Skin of body (tissue), 2 donors: ENCODE results near the gene AXL. TPM values are rescaled to one million over a fixed set of nuclear protein-coding genes. Genes with fewer than 3 reads are reported as not detected.
"Not testable (repeated sequence)": the region's sequence is repeated elsewhere in the genome, so short reads cannot be mapped to it uniquely, and the experiment has no call there.

Source experiments
- DNase-seq: peaks from one replicate; lab custom pipeline; 2025; lab: John Stamatoyannopoulos, UW
- total RNA-seq: library from RNA; depleted of rRNA; stranded (reverse); fragments of >200 nt; gene quantifications from one replicate; pipeline ENCODE4 v1.2.3, GENCODE V29; 2014

The AXL gene
- total RNA-seq, 1 donor from 2014 or later: 36.2 TPM

DNA sequence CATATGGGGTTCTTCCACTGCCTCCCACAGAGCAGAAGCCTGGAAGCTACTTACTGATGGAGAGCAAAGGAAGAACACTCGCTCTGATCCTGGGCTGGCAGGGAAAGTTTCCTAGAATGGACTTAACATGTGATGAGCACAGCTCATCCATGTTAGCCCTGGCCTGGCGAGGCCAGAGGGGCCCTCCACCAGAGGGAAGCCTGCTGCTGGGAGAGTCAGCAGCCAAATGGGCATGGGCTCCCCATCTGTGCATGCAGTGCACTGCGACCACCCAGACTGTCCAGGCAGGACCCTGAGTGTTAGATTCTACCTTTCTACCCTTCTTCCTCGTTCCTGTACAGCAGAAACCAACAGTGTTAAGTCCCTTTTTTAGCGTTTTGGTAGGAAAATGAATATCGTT, 54.1 kb downstream of the AXL start:
- no peak for DNase-seq

DNA sequence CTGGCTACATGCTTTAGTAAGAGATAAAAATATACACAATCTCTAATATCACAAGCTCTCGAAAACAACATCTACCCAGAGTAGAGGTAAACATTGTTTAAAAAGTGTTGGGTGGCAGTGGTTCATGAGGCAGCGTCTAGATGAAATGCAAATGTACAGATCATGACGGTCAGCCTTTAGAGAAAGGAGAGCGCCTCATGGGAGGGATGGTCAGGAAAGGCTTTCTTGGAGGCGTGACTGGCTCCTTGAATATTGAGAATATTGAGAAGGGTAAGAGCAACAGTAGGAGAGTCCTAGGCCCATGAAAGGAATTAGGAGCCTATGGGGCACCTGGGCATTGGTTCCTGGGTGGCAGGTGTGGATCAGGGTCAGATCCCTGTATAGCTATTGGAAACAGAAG, 55.8 kb downstream of the AXL start:
- DNase-seq: no peak

DNA sequence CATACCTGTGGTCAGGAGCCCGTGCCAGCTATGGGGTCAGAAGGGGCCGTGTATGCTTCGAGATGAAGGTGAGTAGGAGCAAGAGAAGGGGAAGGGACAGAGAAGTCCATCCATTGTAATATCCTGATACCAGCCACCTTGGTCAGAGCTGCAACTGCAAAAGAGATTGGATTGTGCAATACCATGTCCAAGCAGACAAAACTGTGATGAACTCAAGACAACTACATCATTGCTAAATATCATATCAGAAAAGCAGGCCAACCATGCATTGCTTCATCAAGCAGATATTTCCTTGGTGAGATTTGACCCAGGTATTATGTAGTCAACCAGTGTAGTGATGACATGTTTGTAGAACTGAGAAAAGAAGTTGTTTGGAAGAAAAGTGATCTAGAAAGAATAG, 57.2 kb downstream of the AXL start:
- DNase-seq: no peak

DNA sequence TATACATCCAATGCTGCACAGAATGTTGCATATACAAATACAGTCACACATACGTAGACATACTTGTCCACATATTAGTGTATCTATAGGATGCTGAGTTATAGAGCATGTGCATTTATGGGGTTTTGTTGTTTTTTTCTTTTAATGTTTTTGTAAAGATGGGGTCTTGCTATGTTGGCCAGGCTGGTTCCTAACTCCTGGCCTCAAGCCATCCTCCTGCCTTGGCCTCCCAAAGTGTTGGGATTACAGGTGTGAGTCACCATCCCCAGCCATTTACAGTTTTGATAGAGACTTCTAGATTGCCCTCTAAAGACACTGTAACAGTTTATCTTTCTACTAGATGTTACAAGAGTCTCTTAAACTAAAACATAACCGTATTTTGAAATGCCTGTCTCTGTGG, 59.5 kb downstream of the AXL start:
- DNase-seq: no peak

DNA sequence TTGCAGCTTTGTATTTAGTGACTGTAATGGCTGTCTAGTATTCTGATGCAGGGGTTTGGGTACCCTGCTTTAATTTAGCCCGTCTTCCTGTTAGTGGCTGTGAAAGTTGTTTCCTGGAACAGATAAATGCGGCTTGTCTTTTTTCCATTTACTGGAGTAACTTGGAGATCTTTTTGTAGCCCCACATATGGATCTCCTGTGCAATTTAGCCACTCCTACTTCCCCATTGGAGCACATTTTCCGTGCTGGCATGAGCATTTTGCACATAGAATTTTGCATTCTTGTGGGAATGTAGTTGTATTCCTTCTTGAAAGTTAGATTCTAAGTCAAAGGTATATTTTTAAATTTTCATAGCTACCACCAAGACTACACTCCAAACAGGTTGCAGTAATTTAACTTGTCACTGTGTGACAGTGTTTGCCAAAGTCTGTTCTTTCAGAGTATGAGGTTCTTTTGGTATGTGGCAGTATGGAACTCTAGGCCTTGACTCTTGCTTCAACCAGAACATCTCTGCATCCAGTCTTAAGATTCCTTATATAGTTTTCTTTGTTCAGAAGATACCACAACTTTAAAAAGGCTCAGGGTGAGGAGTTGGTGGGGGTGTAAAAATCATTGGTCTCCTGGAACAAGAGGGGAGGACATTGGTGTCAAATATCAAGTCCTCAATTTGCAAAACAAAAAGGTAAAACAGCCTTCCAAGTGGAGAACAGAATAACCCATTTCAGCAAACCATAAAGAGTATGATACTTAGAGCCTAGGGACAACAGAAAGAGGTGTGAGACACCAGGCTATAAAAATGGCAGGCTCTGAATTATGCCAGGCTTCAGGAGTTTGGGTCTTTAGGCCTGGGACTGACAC, 69.9 kb downstream of the AXL start:
- DNase-seq: no peak

DNA sequence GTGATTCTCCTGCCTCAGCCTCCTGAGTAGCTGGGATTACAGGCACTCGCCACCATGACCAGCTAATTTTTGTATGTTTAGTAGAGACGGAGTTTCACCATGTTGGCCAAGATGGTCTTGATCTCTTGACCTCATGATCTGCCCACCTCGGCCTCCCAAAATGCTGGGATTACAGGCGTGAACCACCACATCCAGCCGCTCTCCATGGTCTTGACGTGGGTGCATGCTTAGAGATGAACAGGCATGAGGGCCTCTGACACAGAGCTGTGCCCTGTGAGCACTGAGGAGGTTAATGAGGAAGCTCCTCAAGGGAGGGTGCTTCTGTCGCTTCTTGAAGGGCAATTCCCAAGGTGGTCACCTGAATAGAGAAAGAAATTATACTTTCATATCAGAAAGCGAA, 70.8 kb downstream of the AXL start:
- DNase-seq: not testable (repeated sequence)

DNA sequence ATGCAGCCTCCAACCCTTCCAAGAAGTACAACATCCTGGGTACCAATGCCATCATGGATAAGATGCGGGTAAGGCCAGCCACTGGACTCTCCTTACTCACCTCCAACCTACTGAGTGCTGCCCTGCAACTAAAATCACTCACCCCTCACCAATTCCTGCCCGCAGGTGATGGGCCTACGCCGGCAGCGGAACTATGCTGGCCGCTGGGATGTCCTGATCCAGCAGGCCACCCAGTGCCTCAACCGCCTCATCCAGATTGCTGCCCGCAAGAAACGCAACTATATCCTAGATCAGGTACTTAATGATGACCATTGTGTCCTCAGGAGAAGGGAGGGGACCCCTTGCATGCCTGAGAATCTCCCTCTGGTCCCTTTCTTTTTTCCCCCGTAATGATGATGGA, 75.4 kb downstream of the AXL start:
- no peak for DNase-seq

DNA sequence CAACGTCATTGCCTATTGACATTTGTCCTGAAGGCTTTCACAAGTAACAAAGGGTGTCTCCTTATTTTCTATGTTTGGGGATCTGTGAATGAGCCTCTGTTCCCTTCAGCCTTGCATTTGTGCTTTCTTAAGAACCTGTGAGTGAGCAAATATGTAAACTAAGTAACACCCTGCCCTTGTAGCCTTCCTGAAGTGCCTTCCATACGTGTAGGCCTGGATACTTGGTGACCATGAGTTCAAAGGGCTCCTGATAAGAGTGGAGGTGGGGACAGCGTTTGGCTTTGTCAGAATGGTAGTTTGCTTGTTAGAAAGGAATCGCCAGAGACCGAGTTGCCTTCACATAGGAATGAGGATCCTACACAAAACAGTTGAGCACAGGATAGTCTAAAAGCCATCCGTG, 76.5 kb downstream of the AXL start:
- DNase-seq: no peak

DNA sequence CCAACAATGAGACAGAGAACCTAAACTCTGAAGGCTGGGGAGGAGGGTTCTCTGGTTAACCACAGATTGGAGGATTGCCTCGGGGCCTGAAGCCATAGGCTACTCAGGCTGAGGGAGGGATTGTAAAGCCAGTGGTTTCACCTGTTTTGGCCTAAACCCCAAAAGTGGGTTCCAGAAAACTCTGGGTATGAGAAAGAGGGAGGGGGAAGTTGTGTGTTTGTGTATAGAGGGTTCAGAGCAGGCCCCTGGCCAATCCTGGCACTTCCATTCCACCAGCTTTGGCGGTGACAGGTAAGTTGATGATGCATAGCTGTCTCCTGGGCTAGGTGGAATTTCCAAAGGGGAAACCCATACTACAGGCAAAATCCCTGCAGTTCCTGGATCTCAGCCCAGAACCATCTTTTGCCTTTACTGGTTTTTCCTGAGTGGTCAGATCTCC, 77.4 kb downstream of the AXL start:
- no peak for DNase-seq

DNA sequence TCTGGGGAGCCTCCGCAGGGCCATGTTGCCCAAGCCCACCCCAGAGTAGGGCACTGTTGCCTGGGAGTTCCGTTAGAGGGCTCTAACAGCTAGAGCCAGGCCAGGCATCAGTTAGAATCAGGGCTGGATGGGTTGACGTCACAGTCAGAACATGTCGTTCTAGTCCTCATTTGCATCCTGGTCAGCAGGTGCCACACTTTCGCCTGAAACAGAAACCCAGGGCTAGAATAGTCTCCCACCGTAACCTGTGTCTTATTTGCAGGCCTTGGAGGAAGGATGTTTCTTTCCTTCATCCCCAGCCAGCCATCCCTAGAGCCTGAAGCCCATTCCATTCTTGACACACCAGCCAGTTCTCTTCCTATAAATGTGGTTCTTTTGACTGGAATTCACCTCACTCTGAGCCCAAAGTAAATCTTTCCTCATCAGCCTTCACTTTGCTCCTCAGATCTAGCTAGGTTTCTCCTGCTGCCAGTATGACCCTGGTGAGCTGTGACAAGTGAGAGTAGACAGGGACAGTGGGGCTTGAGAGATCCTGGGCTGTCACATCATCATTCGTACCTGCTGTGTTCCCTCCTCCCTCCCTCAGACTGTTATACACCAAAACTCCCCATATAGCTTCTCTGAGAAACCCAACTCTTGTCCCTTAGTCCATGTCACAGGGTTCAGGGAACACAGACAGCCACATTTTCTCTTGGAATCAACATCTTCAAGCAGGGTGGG, 78.8 kb downstream of the AXL start:
- DNase-seq: no peak

DNA sequence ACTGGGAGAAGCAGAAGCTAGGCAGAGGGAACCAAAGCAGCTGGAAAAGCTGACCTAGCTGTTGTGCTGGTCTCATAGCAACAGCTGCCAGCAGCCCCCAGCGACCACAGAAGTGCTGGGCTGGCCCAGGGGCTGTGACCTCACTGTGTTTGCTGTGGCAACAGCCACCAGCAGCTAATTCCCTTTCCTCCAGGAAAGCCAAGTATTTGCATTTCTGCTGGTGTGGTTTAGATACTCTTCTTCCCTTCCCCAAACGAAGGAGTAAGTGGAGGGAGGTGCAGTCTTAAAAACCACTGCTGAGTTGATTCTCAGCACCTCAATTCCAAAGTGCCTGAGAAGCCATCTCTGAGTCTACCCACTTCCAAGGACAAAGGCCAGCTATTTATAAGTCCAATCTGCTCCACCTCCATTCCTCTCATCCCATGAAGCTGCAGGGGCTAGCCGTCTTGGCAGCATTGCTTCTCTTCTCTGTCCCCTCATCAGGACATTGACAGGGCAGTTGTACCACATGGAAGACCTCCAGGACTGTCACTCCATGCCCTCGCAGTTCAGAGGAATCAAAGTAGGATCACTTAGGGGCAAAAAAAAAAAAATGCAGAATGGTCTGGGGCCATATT, 79.4 kb downstream of the AXL start:
- DNase-seq: peak; percentile 54

DNA sequence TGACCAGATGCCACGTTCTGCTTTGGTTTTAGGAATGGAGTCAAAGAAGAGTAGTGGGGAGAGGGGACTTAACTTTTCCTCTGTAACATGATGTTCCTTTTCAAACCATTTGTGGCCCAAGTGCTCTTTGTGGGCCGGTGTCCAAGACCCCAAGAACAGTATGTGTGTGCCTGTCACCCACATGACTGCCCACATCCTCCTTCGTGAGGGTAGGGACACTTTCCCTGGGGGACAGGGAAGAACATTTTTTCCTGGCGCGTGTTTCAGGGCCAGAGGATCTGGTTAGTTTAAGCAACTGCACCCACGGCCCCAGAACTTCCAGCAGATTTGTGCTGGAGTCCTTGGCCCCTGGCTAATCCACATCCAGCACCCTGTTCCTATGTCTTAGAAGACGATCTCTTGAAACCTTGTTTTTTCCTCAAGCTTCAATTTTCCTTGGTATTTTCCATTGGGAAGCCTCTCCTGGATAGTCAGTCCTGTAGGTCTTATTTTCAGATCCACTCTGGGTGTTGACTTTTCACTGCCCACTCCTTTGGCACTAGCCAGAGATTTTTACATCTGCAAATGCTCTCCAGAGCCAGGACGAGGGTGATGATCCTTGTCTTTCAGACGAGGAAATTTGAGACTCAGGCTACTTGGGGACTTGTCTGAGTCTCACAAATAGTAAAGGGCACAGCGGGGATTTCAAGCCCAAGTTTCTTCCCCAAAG, 80.2 kb downstream of the AXL start:
- DNase-seq: no peak

DNA sequence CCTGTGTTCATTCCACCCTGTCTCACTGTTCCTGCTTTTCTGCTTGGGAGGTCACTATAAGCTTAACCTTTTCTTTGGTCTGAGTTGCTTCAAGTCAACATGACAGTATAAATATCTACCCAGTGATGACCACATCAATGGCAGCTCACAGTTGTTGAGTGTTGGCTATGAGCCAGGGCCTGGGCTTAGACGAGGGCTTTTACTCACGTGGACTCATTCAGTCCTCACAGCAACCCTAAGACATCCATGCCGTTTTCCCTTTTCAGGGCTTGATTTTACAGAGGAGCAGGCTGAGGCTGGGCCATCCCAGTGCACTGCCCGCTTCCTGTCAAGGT, 80.7 kb downstream of the AXL start:
- DNase-seq: peak; percentile 40

DNA sequence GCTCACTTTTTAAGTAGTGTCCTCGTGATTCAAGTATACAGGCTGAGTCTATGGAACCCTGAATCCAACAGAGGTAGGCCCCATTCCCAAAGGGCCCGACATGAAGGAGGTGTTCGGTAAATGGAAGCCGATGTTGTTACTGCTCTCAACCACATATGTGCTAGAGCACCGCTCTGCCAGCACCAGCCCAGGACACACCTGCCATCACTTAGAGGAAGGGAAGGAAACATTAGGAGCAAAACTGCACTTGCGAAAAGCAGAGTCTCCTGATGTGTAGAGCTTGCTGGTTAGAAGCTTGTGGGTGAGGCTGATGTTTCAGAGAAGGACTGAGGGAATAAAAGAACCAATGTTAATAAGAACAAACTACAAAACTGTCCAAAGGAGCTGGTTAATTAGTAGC, 81.5 kb downstream of the AXL start:
- DNase-seq: no peak

DNA sequence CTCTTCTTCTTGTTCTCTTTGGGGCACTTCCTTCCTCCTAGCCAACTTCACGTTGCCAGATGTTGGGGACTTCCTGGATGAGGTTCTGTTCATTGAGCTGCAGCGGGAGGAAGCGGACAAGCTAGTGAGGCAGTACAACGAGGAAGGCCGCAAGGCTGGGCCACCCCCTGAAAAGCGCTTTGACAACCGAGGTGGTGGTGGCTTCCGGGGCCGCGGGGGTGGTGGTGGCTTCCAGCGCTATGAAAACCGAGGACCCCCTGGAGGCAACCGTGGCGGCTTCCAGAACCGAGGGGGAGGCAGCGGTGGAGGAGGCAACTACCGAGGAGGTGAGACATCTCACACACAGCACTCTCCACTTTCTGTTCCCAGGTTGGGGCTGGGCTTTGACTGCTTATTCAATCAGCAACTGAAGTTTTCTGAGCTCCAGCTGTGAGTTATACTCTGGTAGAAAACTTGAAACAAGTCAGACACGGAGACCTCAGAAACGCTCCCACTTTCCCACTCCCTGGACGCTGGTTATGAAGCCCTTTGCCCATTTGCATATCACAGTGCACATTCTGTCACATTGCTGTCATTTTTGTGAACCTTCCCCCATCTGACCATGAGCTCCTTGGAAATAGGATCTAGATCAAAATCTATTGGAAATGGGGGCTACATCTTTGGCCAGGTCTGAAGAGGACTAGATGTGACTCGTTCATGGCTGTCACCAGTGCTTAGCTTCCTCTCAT, 83.8 kb downstream of the AXL start:
- no peak for DNase-seq

DNA sequence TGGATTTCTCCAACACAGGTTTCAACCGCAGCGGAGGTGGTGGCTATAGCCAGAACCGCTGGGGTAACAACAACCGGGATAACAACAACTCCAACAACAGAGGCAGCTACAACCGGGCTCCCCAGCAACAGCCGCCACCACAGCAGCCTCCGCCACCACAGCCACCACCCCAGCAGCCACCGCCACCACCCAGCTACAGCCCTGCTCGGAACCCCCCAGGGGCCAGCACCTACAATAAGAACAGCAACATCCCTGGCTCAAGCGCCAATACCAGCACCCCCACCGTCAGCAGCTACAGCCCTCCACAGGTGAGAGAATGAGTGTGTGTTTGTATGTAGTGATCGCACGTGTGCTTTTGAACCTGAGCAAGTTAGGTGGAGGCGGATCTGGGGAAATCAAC, 84.9 kb downstream of the AXL start:
- no peak for DNase-seq

DNA sequence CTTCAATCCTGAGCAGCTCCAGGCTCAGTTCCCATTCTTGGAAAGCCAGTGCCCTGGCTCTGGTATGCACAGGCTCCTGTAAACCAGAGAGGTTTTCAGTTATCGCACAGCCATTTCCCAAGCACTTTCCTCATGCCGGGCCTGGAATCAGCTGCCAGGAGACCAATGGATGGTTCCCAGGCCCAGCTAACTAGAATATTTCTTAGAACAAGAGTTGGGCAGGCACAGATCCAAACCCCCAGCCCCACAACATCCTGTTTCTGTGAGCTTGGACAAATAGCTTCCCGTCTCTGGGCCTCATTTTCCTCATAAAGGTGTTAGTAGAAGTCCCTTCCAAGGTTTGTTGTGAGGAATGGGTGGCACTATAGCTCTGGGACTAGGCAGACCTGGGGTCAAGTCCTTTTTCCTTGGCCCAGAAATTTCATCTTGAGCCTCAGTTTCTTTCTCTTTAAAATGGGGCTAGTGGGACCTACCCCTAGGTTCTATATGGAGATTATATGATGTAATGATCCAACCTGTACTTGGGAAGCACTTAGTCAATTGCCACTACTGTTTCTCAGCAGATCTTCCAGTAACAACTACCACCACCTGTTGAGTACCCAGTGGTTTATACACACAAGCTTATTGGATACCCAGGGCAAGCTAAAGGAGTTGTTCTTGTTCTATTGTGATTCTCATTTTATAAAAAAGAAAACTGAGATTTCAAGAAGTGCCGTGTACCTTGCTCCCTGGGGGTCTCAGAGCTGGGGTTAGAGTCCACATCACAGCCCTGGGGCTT, 85.9 kb downstream of the AXL start:
- no peak for DNase-seq

DNA sequence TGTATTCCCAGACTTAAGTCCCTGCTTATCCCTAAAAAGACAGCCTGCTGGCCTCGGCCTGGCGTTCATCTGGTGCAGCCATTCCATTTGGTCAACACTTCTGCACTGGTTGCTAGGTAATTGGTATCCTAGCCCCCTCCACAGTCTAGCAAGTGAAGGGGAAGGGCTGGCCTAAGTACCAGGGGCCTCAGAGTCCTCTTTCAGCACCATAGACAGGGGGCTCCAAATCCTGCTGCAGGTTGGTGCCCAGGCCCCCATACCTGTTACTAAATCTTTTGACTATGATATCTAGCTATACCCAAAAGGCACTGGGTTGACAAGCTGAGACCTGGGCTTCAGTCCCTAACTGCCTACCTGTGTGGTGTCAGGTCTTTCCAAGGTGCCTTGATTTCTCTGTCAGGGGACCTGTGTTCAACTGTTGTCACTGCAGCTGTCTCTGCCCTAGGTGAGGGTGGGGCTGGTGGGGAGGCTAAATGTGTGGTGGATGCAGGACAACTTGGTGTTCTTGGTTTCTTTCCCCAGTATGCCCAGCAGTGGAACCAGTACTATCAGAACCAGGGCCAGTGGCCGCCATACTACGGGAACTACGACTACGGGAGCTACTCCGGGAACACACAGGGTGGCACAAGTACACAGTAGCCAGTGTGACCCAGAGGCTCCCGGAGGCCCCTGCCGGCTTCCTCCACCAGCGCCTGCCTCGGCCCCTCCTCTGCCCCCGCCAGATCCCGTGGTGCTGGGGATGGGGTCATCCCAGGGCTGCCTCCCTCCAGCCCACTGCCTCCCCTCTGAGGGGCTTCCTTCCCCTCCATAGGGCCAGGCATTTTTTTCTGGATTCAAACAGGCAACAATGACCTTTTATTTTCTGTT, 87.1 kb downstream of the AXL start:
- no peak for DNase-seq

DNA sequence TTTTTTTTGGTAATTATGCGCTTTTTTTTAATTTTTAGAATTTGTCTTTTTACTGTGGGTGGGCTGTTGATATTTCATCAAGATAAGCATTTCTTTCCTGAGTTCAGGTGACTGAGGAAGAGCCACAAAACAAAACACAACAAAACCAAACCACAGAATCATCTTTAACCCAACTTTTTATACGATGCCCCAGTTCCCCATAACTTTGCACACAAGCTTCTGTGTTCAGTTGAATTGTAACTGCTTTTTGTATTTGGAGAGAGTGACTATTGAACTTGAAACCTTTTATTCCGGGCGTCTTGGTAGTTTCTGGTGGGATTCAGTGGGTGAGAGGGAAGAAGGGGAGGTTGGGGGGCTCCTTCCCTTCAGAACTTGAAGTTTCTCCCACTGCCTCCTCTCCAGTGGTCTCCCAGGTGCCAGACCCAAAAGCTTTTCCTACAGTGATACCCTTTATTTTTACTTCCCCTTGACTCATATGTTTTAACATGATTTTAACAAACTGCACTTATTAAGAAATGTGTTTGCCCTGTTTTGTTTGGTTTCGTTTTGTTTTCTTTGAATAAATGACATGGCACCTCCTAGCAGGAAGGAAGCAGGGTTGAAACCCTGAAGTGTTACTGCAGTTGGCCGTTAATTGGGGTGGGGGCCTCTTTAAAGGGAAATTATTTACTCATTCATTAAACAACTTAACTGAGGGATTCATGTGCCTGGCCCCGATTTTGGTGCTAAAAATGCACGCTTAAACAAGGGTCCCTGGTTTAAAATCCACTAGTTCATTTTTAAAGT, 88.3 kb downstream of the AXL start:
- no peak for DNase-seq
